SJCRH30 (cell line): Measurements from ENCODE around the gene ENGASE. TPM values are rescaled to one million over a fixed set of nuclear protein-coding genes. Genes with fewer than 3 reads are reported as not detected.

ENCODE experiments used
- DNase-seq, 2 experiments: peaks; one replicate each; pipeline ENCODE4 v3.0.0-alpha.2; 2015 to 2020
- H3K27ac ChIP-seq: fragments of 250-450 bp; sonication (Bioruptor Pico); 2 replicates; pipeline ENCODE4 v1.5.1; 2020; ENCODE audit warnings: mild to moderate bottlenecking, moderate library complexity
- H3K27me3 ChIP-seq: fragments of 250-450 bp; sonication (Bioruptor Pico); 2 replicates; pipeline ENCODE4 v1.5.1; 2020; ENCODE audit warnings: mild to moderate bottlenecking, moderate library complexity
- H3K36me3 ChIP-seq: fragments of 250-450 bp; sonication (Bioruptor Pico); 2 replicates; pipeline ENCODE4 v1.5.1; 2020; ENCODE audit warnings: mild to moderate bottlenecking, moderate library complexity
- H3K4me1 ChIP-seq: fragments of 250-450 bp; sonication (Bioruptor Pico); 2 replicates; pipeline ENCODE4 v1.5.1; 2020; ENCODE audit warnings: mild to moderate bottlenecking, moderate library complexity
- H3K4me3 ChIP-seq: fragments of 250-450 bp; sonication (Bioruptor Pico); 2 replicates; pipeline ENCODE4 v1.5.1; 2020; ENCODE audit warnings: mild to moderate bottlenecking, moderate library complexity
- H3K9me3 ChIP-seq: fragments of 250-450 bp; sonication (Bioruptor Pico); replicated peaks from 2 replicates; pipeline ENCODE4 v1.5.1; 2020; ENCODE audit warnings: mild to moderate bottlenecking, moderate library complexity
- total RNA-seq: library from RNA; depleted of rRNA; stranded (reverse); fragments of >200 nt; shearing (Covaris generic); gene quantifications from 2 replicates; pipeline ENCODE4 v1.2.3, GENCODE V29; 2014

ENGASE gene
- total RNA-seq, 1 experiment from 2014 or later: 82.5 TPM

GRCh38 chr17:79085921-79086551 lies 11.4 kb downstream of the ENGASE start:
- Histone ChIP-seq H3K4me1 (peaks cover 34% of the 10 kb centered on the region), H3K9me3 (no peaks in the 10 kb centered on the region), H3K27ac (no peak overlapping the region), H3K4me3 (no peak overlapping the region), H3K27me3 (no peaks in the 10 kb centered on the region), H3K36me3 (peaks cover 66% of the 10 kb centered on the region)
- DNase-seq: no peak

- Histone ChIP-seq H3K27ac (no peak overlapping the region), H3K4me3 (no peak overlapping the region), H3K36me3 (peaks cover 62% of the 10 kb centered on the region), H3K4me1 (peaks cover 29% of the 10 kb centered on the region), H3K9me3 (no peaks in the 10 kb centered on the region), H3K27me3 (no peaks in the 10 kb centered on the region)
- DNase-seq: no peak
These were observed 12.2 kb downstream of the ENGASE start for GRCh38 chr17:79086609-79087427.

- Histone ChIP-seq H3K9me3 (no peaks in the 10 kb centered on the region), H3K27me3 (no peaks in the 10 kb centered on the region), H3K27ac (no peak overlapping the region), H3K36me3 (peaks cover 62% of the 10 kb centered on the region), H3K4me1 (peaks cover 24% of the 10 kb centered on the region), H3K4me3 (no peak overlapping the region)
- DNase-seq: peak; percentile 75 to 91
These were observed 13.0 kb downstream of the ENGASE start for GRCh38 chr17:79087428-79088143.

- H3K4me3 ChIP-seq: no peak overlapping the region
- DNase-seq: no peak
- H3K36me3 ChIP-seq: peaks cover 55% of the 10 kb centered on the region
- H3K9me3 ChIP-seq: no peaks in the 10 kb centered on the region
- peaks cover 16% of the 10 kb centered on the region for H3K4me1 ChIP-seq
- H3K27me3 ChIP-seq: peaks cover 6% of the 10 kb centered on the region
- no peak overlapping the region for H3K27ac ChIP-seq
These were observed 13.8 kb downstream of the ENGASE start for GRCh38 chr17:79088247-79088996.

- no peaks in the 10 kb centered on the region for H3K9me3 ChIP-seq
- H3K36me3 ChIP-seq: peaks cover 49% of the 10 kb centered on the region
- no peak overlapping the region for H3K4me3 ChIP-seq
- H3K4me1 ChIP-seq: peaks cover 16% of the 10 kb centered on the region
- no peak for DNase-seq
- no peak overlapping the region for H3K27ac ChIP-seq
- peaks cover 12% of the 10 kb centered on the region for H3K27me3 ChIP-seq
These were observed 14.3 kb downstream of the ENGASE start for GRCh38 chr17:79088997-79089328.

GRCh38 chr17:79089720-79090442 lies 15.3 kb downstream of the ENGASE start:
- peaks cover 18% of the 10 kb centered on the region for H3K27me3 ChIP-seq
- no peak overlapping the region for H3K27ac ChIP-seq
- H3K4me1 ChIP-seq: peaks cover 14% of the 10 kb centered on the region
- H3K9me3 ChIP-seq: no peaks in the 10 kb centered on the region
- H3K4me3 ChIP-seq: no peak overlapping the region
- DNase-seq: no peak
- H3K36me3 ChIP-seq: peaks cover 42% of the 10 kb centered on the region

- Histone ChIP-seq H3K27me3 (peaks cover 26% of the 10 kb centered on the region), H3K4me1 (peaks cover 18% of the 10 kb centered on the region; the same call in 1 of the 2 replicates), H3K9me3 (no peaks in the 10 kb centered on the region), H3K36me3 (peaks cover 34% of the 10 kb centered on the region), H3K27ac (no peak overlapping the region), H3K4me3 (no peak overlapping the region)
- DNase-seq: no peak
These were observed 16.0 kb downstream of the ENGASE start for GRCh38 chr17:79090443-79091225.

GRCh38 chr17:79091226-79091670 lies 16.6 kb downstream of the ENGASE start:
- Histone ChIP-seq H3K36me3 (peaks cover 28% of the 10 kb centered on the region), H3K27ac (no peak overlapping the region), H3K27me3 (peaks cover 32% of the 10 kb centered on the region), H3K4me1 (peaks cover 18% of the 10 kb centered on the region; the same call in 1 of the 2 replicates), H3K9me3 (no peaks in the 10 kb centered on the region), H3K4me3 (no peak overlapping the region)
- no peak for DNase-seq

GRCh38 chr17:79092567-79092966 lies 17.9 kb downstream of the ENGASE start:
- Histone ChIP-seq H3K36me3 (peaks cover 16% of the 10 kb centered on the region), H3K4me3 (no peak overlapping the region), H3K9me3 (no peaks in the 10 kb centered on the region), H3K27ac (no peak overlapping the region), H3K27me3 (peaks cover 33% of the 10 kb centered on the region), H3K4me1 (peaks cover 18% of the 10 kb centered on the region; the same call in 1 of the 2 replicates)
- no peak for DNase-seq

- Histone ChIP-seq H3K4me3 (no peak overlapping the region), H3K27ac (no peak overlapping the region), H3K4me1 (peaks cover 18% of the 10 kb centered on the region; the same call in 1 of the 2 replicates), H3K27me3 (peaks cover 33% of the 10 kb centered on the region), H3K36me3 (peaks cover 9% of the 10 kb centered on the region), H3K9me3 (no peaks in the 10 kb centered on the region)
- no peak for DNase-seq
These were observed 18.6 kb downstream of the ENGASE start for GRCh38 chr17:79093270-79093669.

GRCh38 chr17:79094261-79094660 lies 19.6 kb downstream of the ENGASE start:
- H3K4me3 ChIP-seq: no peak overlapping the region
- no peak overlapping the region for H3K27ac ChIP-seq
- peaks cover under 1% of the 10 kb centered on the region; the same call in 1 of the 2 replicates for H3K36me3 ChIP-seq
- H3K9me3 ChIP-seq: no peaks in the 10 kb centered on the region
- peaks cover 33% of the 10 kb centered on the region for H3K27me3 ChIP-seq
- H3K4me1 ChIP-seq: peaks cover 18% of the 10 kb centered on the region; the same call in 1 of the 2 replicates
- no peak for DNase-seq

- Histone ChIP-seq H3K36me3 (no peaks in the 10 kb centered on the region), H3K27me3 (peaks cover 33% of the 10 kb centered on the region), H3K27ac (no peak overlapping the region), H3K4me1 (peaks cover 18% of the 10 kb centered on the region; the same call in 1 of the 2 replicates), H3K4me3 (no peak overlapping the region), H3K9me3 (no peaks in the 10 kb centered on the region)
- peak in 1 of 2 experiments; percentile 46 for DNase-seq
These were observed 20.9 kb downstream of the ENGASE start for GRCh38 chr17:79095345-79096055.

- H3K4me3 ChIP-seq: no peak overlapping the region
- DNase-seq: no peak
- H3K4me1 ChIP-seq: peaks cover 27% of the 10 kb centered on the region; the same call in 1 of the 2 replicates
- H3K27me3 ChIP-seq: peaks cover 33% of the 10 kb centered on the region
- no peaks in the 10 kb centered on the region for H3K9me3 ChIP-seq
- no peak overlapping the region for H3K27ac ChIP-seq
- H3K36me3 ChIP-seq: no peaks in the 10 kb centered on the region
These were observed 21.9 kb downstream of the ENGASE start for GRCh38 chr17:79096477-79096876.
